NCI-H82 (cell line): ENCODE results near the gene BEST4.
A peak's percentile ranks its signal among the peaks of the same experiment; 100 is the strongest.
"Not testable (repeated sequence)": the region's sequence is repeated elsewhere in the genome, so short reads cannot be mapped to it uniquely, and the experiment has no call there.

Source experiments
- DNase-seq: peaks from one replicate; lab custom pipeline; 2025; lab: John Stamatoyannopoulos, UW

BEST4 gene

DNA sequence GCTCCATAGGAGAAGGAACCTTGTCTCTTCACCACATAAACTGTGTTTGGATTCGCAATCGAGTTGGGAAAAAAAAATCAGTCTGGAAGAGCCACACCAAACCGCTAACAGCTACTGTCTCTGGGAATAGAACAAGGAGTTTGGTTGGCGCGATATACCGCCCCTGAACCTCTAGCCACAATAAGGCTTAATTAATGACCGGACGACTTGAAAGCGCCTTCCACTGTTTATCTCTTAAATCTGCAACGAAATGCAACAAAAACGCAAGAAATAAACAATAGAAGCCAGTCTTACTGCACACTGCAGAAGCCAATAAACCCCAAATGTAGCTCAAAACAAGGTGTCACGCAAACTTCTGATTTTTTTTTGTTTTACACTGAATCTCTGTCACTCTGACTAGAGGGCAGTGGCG lies 31.2 kb upstream of the BEST4 start:
- no peak for DNase-seq

- DNase-seq: no peak
Observed at GRCh38 chr1:44817771-44818495, 30.0 kb upstream of the BEST4 start.

DNA sequence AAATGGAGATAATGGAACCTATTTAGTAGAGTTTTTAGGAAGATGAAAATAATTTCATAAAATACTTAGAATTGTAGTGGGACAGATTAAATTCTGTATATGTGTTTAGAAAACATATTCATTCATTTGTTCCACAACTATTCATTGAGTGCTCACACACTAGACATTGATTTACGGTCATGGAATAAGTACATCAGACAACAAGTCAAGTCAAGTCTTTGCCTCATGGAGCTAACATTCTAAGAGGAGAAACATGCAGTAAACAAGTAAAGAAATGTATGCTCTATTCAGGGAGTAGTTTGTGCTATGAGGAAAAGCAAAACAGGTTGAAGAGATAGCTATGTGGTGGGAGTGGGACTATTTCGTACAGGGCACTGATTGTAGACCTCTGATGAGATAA lies 29.3 kb upstream of the BEST4 start:
- no peak for DNase-seq

DNA sequence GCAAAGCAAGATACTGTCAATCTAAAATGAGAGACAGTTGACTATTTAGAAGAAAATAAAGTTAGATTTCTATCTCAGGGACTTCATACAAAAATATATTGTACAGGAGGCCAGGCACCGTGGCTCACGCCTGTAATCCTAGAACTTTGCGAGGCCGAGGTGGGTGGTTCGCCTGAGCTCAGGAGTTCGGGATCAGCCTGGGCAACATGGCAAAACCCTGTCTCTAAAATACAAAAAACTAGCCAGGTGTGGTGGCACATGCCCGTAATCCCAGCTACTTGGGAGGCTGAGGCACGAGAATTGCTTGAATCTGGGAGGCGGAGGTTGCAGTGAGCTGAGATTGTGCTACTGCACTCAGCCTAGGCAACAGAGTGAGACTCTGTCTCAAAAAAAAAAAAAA lies 28.0 kb upstream of the BEST4 start:
- DNase-seq: not testable (repeated sequence)

DNA sequence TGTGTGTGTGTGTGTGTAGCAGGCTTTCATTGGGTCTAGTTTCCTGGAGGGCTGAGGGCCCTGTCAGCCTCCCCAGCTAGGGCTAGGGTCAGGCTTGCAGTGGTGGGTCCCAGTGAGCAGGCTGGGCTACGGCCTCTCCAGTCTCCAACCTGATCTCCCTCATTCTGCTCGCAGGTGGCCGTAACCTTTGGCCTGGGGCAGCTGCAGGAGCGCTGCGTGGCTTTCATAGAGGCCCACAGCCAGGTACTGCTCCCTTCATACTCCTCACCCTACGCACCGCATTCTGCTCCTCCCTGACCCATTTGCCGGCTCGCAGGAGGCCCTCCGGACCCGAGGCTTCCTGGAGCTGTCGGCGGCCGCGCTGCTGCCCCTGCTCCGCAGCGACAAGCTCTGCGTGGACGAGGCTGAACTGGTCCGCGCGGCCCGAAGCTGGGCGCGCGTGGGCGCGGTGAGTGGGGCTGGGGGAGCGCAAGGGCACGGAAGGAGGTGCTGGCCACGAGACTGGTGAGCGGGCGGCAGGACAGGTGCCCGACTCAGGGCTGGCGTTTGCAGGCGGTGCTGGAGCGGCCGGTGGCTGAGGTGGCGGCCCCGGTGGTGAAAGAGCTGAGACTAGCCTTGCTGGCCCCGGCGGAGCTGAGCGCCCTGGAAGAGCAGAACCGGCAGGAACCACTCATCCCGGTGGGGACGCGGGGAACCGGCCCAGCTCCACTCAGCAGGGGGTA lies 25.0 kb upstream of the BEST4 start:
- no peak for DNase-seq

- DNase-seq: no peak
Observed at GRCh38 chr1:44811234-44811633, 23.3 kb upstream of the BEST4 start.

- not testable (repeated sequence) for DNase-seq
Observed at GRCh38 chr1:44810762-44811105, 22.8 kb upstream of the BEST4 start.

DNA sequence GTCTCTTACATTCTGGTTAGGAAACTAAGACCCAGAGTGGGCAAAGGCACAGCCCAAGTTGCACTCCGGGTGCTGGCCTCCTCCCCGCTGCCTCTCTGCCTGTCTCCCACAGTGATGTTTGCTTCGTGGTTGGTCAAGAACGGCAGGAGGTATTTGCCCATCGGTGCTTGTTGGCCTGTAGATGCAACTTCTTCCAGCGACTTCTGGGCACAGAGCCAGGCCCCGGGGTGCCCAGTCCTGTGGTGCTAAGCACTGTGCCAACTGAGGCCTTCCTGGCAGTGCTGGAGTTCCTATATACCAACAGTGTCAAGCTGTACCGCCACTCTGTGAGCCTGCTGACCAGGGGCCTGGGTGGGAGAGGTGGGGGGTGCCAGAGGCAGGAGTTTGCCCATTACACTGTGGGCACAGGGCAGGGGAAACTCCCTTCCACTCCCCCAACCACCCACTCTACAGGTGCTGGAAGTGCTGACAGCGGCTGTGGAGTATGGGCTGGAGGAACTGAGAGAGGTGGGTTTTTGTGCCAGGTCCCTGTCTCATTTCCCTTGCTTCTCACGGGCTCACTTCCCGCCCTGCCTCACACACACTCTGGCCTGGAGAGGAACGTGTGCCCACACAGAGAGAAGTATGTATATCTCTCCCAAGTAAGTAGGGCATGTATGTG lies 22.3 kb upstream of the BEST4 start:
- no peak for DNase-seq

DNA sequence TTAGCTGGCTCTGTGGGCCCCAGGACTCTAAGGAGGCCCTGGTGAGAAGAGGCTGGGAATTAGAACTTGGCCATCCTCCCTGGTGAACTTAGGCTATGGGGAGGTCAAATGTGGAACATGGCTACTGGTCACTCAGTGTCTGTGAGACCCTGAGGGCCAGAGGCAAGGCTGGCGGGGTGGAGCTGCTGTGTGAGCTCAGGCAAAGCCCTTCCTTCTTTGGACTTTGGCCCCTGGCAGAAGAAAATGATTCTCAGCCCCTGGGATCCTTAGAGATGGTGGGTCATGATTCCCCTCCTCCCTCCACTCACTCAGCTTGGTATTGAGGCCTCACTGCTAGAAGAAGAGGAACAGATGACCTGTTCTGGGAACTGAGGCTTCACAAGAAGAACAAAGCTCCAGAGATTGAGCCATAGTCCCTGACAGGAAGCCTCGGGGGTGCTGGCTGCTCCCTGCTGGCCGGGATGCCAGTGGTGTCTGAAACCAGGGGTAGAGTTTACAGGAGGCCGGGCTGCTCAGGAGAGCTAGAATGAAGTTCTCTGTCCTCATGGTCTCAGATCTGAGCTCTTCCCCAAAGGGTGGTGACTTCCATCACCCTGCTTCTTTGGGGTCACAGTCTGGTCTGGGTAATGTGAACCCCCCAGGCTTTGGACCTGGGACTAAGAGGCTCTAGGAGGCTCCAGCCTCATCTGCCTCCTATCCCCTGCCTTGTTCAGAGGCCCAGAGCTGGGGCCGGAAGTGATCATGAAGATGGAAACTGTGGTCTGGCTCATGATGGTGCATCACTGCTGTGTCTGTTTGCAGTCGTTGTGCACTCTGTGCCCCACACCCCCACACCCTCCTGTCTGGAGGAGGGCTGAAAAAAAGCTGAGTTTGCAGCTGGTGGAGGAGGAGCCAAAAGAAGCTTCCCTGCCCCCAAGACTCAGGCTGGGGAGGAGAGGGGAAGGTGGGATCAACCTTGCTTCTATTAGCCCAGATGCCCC lies 21.3 kb upstream of the BEST4 start:
- DNase-seq: peak; percentile 42

DNA sequence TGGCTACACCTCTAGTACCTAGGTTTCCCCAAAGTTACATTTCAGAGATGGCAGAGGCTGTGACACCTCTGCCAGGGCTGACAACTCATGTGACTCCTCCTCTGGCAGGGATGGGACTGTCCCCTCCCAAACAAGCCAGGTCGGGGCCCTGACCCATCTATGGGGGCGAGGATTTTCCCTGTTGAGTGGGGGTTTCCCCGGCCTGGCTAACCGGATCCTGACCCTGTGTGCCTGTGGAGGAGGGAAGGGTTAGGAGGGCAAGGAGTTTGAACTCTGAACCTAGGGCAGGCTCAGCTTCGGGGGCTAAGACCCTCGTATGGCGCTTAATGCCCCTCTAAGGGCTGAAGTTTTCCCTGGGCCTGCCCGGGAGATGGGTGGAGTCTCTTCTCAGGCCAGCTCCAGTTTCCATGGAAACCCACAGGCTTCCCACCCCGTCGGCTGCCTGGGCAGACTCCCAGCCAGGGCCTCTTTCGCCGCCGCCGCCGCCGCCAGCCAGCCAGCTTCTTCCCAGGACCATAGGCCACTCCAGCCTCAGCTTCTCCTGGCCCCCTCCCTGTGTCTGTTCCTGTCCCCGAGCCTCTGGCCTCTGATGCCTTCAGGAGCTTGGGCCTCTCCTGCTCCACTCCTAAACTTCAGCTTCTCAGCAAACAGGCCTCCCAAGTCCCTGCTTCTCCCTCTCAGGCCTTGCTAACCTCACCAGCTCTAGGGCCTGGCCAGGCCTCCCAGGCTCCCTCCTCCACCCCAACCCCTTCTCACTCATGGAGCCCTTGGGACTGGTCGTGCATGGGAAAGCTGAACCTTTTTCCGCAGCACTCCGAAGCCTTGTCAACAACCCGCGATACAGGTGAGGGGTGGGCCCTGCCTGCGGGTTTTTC lies 20.3 kb upstream of the BEST4 start, which contains the start of gene BTBD19:
Gene BTBD19, plus strand, starts transcription at position 461 of the 875 bp plus-strand sequence. Its CDS starts 298 bp downstream, at position 759.
- DNase-seq: no peak

DNA sequence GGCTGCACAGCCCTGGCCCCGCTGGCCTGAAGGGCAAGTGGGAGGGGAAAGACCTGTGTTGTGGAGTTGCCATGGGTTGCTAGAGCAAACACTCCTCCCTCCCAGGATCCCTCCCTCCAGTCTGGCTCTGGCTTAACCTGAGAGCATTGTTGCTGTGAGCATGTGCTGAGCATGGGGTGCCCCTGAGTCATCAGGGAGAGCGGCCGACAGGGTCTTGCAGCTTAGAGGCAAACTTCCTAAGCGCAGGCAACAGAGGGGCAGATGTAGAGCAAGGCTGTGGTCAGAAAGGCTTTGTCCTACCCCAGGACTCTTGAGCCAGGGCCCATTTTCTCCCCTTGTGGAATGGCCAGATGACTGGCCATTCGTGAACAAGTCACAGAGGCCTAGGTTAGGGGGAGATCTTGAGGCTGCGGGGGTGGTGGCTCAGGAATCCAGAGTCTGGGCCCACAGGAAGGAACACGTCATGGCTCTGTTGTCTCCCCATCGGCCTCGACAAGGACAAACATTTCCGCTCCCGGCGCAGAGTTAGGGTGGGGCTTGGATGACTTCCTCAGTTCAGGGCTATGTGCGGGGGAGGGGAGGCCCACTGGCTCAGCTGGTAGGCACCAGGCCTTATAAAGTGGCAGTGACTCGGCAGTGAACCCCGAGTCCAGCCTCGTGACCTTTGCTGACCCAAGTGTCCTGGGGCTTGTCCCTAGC lies 19.5 kb upstream of the BEST4 start:
- peak; percentile 84 for DNase-seq

GRCh38 chr1:44806704-44807363 lies 18.9 kb upstream of the BEST4 start, which contains the start of gene DYNLT4:
TSS of gene DYNLT4 (minus strand) at chr1:44807351. CDS start at chr1:44806668, 683 bp downstream.
- DNase-seq: no peak

- DNase-seq: no peak
Observed at GRCh38 chr1:44806025-44806703, 18.2 kb upstream of the BEST4 start.

- no peak for DNase-seq
Observed at GRCh38 chr1:44805311-44806024, 17.5 kb upstream of the BEST4 start.

- DNase-seq: no peak
Observed at GRCh38 chr1:44803312-44804095, 15.5 kb upstream of the BEST4 start.

DNA sequence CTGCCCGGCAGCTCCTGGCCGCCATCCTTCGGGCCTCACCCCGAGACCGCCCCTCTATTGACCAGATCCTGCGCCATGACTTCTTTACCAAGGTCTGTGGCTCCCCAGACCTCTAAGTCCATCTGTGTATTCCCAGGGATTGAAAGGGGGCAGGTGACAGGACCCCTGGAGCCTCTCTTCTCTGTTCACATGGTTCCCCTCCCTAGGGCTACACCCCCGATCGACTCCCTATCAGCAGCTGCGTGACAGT lies 15.0 kb upstream of the BEST4 start:
- no peak for DNase-seq

- DNase-seq: peak; percentile 61
Observed at GRCh38 chr1:44802306-44803061, 14.5 kb upstream of the BEST4 start.
